Epithelial cell of esophagus (primary cell): ENCODE measurements around the gene MAGI2.

Experiments
- DNase-seq: peaks from one replicate; pipeline ENCODE4 v3.0.0; 2010; ENCODE audit warnings: low read depth
- H3K4me3 ChIP-seq: 2 replicates; pipeline ENCODE4 v1.5.1; 2011; ENCODE audit warnings: mild to moderate bottlenecking, low read length, control low read depth
- CTCF ChIP-seq: IDR thresholded peaks from 2 replicates; pipeline ENCODE4 v1.5.1; 2011; ENCODE audit warnings: low read depth, mild to moderate bottlenecking, low read length, control low read depth, inconsistent platforms; ENCODE audit not compliant: insufficient read depth; ENCODE audit errors: missing control alignments

Gene MAGI2

GRCh38 chr7:79453558-79454360, at the start of gene MAGI2:
Gene MAGI2, minus strand, starts transcription at chr7:79453667. Its CDS starts 347 bp downstream, at chr7:79453320.
- peak; percentile 43 for DNase-seq
- no peak for TF ChIP-seq CTCF
- H3K4me3 ChIP-seq, result peak within 1 kb of the TSS; percentile 80

GRCh38 chr7:79502151-79502550, 48.7 kb upstream of the MAGI2 start:
- peak; percentile 22 for DNase-seq
- peak; percentile 51 for TF ChIP-seq CTCF
- H3K4me3 ChIP-seq, result no peak overlapping the region

- TF ChIP-seq CTCF, result no peak
- no peak overlapping the region for H3K4me3 ChIP-seq
- no peak for DNase-seq
Observed at GRCh38 chr7:79500759-79501158, 47.3 kb upstream of the MAGI2 start.

GRCh38 chr7:79497728-79498127, 44.3 kb upstream of the MAGI2 start:
- no peak for TF ChIP-seq CTCF
- no peak for DNase-seq
- H3K4me3 ChIP-seq, result no peak overlapping the region

- DNase-seq, result peak; percentile 87
- H3K4me3 ChIP-seq, result no peak overlapping the region
- no peak for TF ChIP-seq CTCF
Observed at GRCh38 chr7:79495544-79496272, 42.2 kb upstream of the MAGI2 start.

GRCh38 chr7:79494046-79494445, 40.6 kb upstream of the MAGI2 start:
- no peak for TF ChIP-seq CTCF
- DNase-seq, result no peak
- no peak overlapping the region for H3K4me3 ChIP-seq
